GM12865 (cell line): ENCODE measurements around the gene KLHL9.
"Not testable (repeated sequence)": the region's sequence is repeated elsewhere in the genome, so short reads cannot be mapped to it uniquely, and the experiment has no call there.

ENCODE experiments used
- DNase-seq: peaks from one replicate; pipeline ENCODE4 v3.0.0; 2010; ENCODE audit warnings: low read depth
- H3K4me3 ChIP-seq: 2 replicates; pipeline ENCODE4 v1.5.1; 2011; ENCODE audit warnings: mild to moderate bottlenecking, low read depth, low read length, control low read depth
- CTCF ChIP-seq: IDR thresholded peaks from 2 replicates; pipeline ENCODE4 v1.5.1; 2011; ENCODE audit warnings: low read length, control low read depth, low read depth, inconsistent platforms; ENCODE audit not compliant: insufficient read depth; ENCODE audit errors: missing control alignments

The KLHL9 gene

GRCh38 chr9:21334701-21335632 is at the start of gene KLHL9:
TSS of gene KLHL9 (minus strand) at chr9:21335404. CDS start at chr9:21334859, 545 bp downstream.
- no peak for TF ChIP-seq CTCF
- H3K4me3 ChIP-seq, result peak within 1 kb of the TSS; percentile 61
- DNase-seq, result peak; percentile 94

DNA sequence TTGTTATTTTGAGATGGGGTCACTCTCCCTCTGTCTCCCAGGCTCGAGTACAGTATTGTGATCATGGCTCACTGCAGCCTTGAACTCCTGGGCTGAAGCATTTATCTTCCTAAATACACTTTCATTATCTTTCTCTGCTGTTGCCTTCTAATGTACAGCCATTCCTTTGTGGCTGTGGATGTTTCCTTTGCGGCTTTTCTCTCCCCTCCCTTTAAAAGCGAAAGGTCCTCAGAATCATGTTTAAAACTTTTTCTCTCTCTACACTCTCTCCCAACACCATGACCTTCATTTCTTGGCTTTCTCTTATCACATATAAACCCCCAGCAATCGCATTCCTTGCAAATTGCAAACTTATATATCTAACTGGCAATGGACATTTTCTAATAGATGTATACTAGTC is 48.4 kb upstream of the KLHL9 start:
- DNase-seq, result no peak
- H3K4me3 ChIP-seq, result no peak overlapping the region
- no peak for TF ChIP-seq CTCF

- TF ChIP-seq CTCF, result no peak
- DNase-seq, result peak; percentile 90
- peak overlapping the region; percentile 28 for H3K4me3 ChIP-seq
These were observed 46.5 kb upstream of the KLHL9 start for GRCh38 chr9:21381448-21382339.

- not testable (repeated sequence) for DNase-seq, H3K4me3 ChIP-seq
These were observed 36.3 kb upstream of the KLHL9 start for GRCh38 chr9:21371467-21371866.

DNA sequence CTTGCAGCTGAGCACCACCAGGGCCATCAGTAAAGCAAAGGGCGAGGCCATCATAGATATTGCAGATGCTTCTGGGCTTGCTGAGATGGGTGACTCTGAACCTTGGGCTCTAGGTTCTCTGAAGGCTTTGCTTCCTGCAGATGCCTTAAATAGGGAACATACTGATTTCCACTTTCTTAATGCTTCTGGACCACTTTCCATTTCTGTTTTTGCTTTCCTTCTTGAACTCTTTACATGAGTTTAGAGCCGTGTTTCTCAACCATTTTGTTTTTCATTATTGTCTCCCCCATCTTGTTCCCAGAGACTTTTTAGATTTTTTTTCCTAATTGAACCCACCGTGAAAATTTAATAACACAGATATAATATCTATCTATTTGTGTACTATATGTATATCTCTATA is 32.8 kb upstream of the KLHL9 start, which contains the start of gene IFNA13:
TSS of gene IFNA13 (minus strand) at position 101 of the 400 bp plus-strand sequence. CDS start at position 54, 47 bp downstream.
- no peak within 1 kb of the TSS for H3K4me3 ChIP-seq
- DNase-seq, result no peak
- no peak for TF ChIP-seq CTCF

DNA sequence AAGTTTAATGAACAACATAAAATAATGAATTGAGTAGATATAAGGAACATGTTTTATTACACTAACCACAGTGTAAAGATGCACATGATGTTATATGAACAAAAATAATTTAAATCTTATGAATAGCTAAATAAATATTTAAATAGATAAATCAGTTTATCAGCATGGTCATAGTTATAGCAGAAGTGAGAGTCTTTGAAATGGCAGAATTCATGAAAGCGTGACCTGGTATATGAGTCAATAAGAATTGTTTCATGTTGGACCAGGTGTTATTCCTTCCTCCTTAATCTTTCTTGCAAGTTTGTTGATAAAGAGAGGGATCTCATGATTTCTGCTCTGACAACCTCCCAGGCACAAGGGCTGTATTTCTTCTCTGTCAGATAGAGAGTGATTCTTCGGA is 32.0 kb upstream of the KLHL9 start:
- not testable (repeated sequence) for H3K4me3 ChIP-seq
- DNase-seq, result peak; percentile 41

GRCh38 chr9:21362287-21362686 is 27.1 kb upstream of the KLHL9 start:
- no peak overlapping the region for H3K4me3 ChIP-seq
- no peak for TF ChIP-seq CTCF
- no peak for DNase-seq
